GM21526 (cell line): ENCODE results near the gene ALDH8A1.

Source experiments
- ATAC-seq: cut with Tn5 transposase; IDR thresholded peaks from one replicate; pipeline ENCODE4 v1.9.1; 2021; ENCODE audit warnings: moderate library complexity; ENCODE audit not compliant: unreplicated experiment, low FRiP score

The ALDH8A1 gene

DNA sequence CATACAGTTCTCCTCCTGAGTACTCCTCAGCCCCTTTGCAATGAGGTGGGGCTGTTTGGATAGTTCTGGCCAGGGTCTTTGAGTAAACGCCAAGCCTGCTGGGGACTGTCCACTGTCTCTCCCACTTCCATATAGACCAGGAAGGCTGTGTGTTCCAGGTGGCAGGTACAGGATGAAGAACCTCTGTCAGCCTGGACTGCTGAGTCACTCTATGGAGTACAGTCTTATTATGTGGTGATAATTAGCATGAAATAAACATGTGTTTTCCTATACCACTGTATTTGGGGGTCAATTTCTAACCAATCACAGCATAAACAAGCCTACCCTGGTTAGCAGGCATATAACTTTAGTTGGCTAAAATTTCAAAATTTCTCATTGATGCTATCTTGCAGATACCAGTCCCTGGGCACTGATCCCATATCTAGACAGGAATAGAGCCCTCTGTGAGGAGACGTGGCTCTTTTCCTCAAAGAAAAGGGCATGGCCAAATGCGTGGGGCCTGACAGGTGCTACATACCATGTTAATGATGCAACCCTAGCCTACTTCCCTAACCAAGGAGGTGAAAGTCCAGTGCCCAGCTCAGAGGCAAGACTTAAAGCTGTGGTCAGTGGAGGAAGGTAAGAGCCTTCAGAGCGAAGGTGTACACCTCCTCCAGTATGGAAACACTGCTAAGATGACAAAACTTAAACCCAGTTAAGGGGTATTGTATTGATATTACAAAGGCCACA, 4.5 kb upstream of the ALDH8A1 start:
- ATAC-seq, result no peak

DNA sequence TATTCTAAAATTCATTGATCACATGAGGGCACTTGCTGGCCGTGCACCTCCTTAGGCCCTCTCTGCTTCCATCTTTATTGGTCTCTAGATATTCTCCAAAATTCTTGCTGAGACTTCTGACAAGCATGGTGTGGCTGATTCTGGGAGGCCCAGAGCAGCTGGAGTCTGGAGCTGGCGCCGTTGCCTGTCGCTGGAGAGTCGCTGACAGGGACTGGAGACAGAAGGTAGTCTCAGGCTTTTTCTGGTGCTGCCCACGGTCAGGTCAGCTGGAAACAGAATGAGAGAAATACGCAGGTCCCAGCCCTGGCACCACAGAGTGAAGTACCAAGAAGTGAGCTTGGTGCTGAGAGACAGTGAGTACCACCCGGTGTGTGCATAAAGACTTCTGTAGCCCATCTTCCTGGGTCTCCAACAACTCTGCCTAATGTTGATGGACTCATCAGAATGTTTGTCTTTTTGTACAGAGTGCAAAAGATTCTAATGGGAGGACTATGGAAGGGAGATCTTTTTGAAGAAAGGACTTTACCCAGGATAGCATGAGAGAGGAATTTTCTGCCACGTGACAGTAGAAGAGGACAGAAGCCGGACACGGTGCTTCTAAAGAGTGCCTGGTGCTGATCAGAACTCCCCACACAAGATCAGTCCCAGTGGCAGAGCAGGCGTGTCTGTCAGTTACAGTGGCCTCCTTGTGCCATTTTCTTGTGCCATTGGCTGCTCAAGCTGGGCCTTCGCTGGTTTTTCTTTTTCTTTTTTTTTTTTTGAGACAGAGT, 1.8 kb upstream of the ALDH8A1 start:
- ATAC-seq, result no peak

DNA sequence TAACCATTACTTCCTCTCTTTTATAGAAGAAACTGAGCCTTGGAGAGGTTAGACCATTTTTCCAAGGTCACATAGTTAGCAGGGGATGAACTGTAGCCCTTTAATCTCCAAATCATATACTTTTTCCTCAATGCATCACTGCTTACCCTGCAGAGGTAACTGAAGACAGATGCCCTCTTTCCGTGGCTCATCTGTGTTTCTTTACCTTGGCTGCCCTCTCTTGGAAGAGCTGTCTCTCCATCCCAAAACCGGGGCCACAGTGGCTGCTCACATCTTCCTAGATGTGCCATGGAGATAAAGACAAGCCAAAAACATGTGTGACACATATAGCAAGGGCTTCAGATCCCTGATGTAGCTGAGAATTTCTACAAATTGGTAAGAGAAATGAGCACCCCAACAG, 581 bp upstream of the ALDH8A1 start:
- no peak for ATAC-seq

DNA sequence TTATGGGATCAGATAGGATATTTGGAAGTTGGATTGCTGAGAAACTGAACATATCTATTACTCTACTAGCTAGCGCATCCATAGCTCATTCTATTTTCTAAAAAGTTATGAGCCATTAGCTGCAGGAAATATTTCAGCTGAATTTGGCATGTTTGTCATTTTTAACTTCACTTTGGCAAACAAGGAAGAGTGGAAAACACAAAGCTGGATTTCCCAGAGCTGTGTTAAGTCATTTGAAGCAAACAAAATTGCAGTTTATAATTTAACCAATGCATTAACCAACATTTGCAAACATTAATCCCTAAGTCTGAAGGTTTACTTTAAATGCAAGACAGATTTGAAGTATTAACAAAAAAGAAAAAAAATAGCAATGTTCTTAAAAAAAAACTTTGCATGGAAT, 1.2 kb downstream of the ALDH8A1 start:
- no peak for ATAC-seq

DNA sequence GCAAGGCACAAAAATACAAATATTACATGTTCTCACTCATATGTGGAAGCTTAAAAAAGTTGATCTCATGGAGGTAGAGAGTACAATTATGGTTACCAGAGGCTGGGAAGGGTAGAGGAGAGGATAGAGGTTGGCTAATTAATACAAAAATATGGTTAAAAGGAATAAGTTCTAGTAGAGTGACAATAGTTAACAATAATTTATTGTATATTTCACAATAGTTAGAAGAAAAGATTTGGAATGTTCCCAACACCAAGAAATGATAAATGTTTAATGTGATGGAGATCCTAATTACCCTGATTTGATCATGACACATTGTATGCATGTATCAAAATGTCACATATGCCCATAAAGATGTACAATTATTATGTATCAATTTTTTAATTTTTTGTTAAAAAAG, 1.8 kb downstream of the ALDH8A1 start:
- no peak for ATAC-seq

DNA sequence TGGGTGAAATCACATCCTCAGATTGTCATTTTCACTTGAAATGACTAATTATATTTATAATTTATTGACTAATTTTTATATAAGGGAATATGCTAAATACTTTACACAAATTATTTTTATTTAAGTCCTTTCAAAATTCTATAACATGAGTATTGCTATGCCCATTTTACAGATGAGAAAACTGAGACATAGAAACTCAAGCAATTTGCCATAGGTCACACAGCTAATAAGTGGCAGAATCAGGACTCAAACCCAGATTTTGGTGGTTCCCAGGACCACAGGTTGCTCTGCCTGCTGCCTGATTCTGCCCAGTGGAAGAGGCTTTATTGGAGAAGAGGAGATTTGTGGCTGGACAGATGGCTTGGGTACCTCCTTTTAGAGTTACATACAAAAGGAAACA, 4.9 kb downstream of the ALDH8A1 start:
- no peak for ATAC-seq

DNA sequence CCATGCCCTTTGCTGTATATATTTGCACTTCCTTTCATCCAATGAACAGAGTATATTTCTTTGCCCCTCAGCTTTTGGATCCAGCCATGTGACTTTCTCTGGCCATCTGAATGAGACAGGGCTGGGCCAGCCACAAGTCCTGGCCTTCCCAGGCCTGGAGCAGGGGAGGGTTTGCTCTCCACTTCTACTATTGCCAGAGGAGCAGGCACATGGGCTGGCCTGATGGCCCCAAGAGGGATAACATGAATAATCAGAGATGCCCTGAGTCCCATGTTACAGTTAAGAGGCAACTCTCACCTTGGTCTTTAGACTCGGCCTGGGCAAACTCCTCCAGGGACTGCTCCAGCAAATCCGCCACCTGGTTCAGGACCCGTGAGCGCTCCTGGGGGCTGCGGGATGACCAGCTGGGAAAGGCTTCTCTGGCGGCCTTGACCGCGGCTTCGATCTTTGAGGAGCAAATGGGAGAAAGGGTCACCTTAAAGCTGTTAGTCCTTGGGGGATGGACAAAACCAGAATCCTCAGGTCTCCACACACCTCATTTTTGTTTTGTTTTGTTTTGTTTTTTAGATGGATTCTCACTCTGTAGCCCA, 6.3 kb downstream of the ALDH8A1 start:
- no peak for ATAC-seq

DNA sequence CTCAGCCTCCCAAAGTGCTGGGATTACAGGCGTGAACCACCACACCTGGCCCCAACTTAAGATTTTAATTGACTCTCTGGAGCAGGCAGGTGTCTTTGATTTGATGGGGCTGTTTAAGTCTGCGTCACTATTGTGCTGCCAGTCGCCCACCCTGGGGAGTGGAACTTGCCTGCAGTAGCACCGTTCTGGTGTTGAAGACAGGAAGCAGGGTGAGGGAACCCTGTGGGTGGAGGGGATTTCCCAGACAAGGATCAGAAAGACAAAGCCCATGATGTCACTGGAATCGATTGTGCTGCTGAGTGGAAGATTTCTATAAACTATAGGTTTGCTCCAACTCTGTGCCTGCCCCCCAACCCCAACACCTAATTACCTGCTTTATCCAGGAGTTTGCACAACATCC, 11.0 kb downstream of the ALDH8A1 start:
- ATAC-seq, result peak; percentile 58

DNA sequence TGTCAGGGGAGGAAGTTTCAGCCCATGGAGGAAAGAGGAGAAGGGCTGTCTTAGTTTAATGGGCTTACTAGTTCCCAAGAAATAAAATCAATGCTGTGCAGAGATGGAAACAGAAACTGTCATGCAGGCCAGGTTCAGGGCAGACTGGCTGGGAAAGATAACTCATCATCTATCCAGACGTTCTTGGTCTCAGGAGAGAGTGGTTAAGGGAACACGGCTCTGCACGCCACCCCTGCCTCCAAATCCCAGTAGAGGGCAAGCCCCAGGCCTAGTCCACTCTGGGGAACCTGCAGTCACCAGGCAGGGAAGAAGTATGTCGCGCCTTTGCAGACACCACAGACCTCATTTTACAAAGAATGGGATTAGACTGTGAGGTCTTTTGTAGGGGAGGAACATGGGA, 12.5 kb downstream of the ALDH8A1 start:
- ATAC-seq, result no peak

DNA sequence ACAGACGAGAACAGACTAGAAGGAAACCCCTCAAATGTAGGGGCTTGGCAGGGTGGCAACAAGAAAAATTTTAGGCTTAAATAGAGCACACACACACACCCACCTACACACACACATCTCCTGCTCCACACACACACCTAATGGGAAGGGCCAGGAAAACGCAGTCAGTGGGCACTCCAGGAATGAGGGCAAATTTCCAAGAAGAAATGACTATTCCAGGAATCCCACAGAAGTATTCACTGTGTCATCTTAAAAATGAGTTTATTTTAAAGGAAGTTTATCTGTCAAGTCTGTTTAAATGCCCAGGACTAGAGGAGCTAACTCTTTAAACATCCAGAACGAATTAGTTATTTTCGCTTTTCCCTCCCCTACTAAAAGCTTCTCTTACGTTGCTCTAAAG, 13.0 kb downstream of the ALDH8A1 start:
- no peak for ATAC-seq

DNA sequence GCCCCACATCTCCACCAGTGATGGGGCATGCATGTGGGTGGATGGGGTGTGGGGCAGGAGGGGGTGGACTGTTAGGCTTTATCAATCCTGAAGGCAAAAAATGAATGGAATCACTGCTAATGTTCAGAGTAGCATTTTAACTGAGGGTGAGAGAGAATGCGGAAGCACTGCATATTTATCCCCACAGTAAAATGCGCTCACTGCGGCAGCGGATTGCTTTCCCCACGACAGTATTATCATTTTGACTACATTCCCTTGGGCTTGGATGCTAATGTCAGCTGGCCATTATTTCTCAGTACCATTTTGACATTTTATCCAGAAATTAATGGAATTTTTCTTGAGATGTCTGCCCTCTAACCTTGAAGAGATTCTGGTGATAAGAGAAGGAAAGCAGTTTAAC, 13.4 kb downstream of the ALDH8A1 start:
- ATAC-seq, result no peak

DNA sequence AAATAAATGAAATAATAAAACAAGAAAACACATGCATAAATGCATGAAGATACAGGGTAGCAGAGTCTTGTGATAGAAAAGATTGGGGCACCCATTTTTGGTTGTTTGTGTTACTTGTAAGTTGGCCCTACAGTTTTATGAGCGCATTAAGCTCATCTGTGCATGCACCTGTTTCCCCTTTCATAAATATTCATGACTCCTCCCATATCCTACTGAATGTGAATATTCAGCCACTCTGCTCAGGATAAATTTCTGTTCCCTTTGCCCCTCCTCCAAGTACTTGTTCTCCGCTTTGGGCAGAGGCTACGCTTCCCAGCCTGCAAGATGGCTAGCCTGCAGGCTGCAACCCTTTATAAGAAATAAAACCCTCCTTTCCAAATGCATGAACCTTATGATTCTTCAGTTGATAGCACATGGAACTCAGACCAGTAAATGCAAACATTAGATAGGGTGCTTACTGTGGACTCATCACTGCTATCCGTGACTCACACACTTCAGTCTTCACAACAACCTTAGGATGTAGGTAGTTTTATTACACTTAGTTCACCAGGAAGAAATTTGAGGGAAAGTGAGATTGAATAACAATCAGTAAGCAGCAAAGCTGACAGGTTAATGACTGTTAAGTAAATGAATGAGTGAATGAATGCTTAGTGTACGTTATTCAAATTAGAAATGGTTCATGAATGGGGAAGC, 15.0 kb downstream of the ALDH8A1 start:
- ATAC-seq, result no peak

DNA sequence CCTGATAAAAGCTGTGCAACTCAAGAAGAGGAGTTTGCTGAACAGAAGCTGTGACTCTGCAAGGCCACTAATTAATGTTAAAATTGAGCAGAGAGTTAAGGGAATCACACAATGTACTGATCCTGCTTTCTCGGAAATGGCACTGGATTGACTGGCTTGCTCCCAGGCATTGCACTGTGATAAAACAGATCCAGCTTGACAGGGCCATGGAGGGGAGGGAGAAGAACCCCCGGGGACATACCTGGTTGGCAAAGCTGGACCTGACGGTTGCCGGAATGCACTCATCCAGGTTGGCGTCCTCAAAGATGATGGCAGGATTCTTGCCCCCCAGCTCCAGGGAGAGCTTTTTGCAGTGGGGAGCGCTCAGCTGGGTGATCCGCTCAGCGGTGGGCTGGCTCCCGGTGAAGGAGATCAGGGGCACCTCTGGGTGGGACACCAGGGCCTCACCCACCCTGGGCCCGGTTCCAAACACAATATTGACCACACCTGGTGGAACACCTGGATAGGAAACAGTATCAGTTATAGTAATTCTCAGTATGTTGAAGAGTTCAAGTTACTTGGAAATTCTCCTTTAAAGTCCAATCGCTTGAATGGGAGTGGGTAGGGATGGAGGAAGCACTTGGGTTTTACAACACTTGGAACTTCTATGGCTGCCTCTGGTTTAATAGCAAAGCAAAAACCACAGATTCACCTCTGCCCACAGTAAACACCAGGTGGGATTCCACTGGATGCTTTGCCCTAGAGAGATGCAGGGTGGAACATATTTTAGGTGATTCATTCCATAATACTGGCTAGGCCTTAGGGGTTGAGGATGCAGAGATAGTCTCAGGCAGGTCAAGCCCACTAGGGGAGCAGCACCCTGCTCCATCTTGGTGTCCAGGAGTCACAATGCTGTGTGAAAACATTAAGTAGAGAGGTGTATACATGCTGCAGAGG, 17.1 kb downstream of the ALDH8A1 start:
- no peak for ATAC-seq

DNA sequence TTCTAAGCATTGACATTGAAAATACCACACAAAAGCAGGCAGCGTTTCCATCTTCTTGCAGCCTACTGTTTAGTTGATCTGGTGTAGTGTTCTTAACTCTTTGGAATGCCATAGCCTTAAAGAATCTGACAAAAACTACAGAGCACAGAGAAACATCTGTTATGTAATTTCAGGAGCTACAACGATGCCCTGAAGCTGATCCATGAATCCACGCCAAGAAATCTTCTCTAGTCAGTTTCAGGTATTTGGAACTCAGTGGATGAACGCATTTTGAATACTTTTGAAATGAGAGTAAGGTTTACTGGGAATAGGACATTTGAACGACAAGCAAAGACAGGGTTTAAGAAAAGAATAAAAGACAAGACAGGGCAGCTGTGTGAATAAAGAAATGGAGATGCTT, 17.8 kb downstream of the ALDH8A1 start:
- no peak for ATAC-seq

DNA sequence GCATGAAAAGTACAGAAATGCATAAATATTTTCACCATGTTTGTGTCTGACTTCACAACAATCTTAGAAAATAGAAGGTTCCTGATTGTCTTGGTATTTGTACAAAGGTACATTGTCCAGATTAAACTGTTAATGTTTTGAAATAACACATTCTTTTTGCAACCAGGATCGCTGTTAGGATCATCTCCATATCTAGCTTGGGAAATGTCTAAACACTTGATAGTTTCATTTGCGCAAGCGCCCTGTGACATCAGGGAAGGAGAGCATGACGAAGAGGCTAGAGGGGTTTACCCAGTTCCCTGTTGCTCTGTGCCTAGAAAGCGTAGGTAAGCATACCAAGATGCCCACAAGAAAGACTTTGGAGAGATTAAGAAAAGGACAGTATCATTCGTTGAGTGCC, 19.4 kb downstream of the ALDH8A1 start:
- no peak for ATAC-seq

DNA sequence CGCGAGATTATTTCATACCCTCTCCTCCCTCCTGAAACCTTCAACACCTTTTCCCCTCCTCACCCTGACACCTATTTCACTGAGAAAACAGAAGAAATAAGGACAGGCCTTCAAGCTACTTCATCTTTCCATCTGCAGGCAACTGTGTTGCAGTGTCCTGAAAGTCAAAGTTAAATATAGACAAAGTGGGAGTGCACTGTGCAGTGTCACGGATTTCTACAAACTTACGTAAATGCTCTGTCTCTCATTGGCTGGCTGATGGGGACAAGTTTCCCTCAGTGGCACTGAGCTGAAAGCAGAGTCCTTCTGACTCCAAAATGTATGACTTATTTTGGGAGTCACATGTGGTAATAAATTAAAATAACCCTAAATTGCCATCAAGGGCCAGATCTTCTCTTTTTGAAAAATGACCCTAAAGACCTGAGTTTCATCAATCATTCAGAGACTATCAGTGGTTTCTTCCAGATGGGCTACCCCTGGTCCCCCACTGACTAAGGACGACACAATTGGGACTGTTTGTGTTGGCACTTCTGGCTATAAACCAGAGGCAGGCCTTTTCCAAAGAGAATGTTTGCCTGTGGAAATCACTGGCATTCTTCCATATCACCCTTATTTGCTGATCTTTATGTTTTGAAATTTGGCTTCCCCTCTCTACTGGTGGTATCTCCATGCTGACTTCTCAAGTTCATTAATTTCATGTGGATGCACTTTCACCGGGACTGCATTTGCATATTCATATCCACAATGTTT, 21.6 kb downstream of the ALDH8A1 start:
- ATAC-seq, result no peak

DNA sequence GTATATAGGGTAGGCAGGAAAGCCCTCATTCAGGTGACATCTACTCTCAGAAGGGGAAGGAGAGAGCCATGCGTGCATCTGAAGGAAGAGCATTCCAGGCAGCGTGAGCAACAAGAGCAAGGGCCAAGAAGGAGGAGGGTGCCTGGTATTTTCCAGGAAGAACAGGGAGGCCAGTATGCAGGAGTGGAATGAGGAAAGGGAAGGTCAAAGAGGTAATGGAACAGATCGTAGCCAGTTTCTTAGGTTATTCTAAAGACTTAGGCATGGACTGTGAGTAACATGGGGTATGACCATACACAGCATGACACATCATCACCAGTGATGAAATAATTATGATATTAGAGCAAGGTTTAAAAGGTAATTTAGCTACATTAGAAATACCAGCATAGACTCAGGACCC, 24.1 kb downstream of the ALDH8A1 start:
- no peak for ATAC-seq

DNA sequence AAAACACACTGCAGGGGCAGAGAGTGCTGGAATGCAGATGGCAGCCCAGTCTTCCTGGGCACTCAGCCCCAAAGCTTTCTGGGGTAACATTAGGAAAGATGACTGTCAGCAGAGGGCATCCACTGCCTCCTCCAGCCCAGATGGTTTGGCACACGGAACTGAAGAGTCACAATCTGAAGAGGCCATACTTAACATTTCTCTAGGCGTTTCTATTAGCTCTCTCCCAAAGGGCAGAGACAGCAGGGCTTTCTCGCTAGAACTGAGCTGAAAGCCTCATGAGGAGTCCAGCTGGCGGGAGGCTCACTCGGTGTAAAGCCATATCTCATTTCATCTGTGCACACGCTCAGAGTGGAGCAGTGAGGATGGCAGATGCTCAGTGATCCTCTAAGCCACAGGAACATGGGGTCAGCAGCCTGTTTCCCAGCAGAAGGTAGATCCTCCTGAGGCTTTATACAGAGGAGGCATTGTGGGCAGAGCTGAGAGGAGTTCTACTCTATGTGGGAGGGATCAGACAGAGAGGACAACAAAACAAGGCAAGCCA, 28.1 kb downstream of the ALDH8A1 start:
- no peak for ATAC-seq

DNA sequence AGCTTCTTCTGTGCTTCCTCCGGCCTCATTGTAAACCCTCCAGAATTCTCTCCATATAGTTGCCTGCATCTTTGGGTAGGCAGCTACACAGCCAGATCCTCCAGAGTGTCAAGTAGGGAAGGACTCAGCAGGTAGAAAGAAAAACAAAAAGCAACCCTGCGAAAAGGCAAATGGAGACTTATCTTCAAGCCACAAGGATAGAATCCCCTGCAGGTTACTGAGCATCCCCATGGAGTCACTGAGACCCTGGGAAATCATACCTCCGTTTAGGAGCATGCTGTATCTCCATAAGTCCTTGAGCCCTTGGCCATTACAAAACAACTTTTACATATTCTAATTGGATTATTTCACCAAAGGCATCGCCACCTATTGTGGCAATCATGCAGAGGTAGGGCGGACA, 28.6 kb downstream of the ALDH8A1 start:
- ATAC-seq, result no peak
